Measurements from ENCODE around the gene RAB24.
"Not testable (repeated sequence)": the region's sequence is repeated elsewhere in the genome, so short reads cannot be mapped to it uniquely, and the experiment has no call there.

Gene RAB24

GRCh38 chr5:177303121-177303924, at the start of gene RAB24, which contains the start of gene PRELID1:
TSS of gene RAB24 (minus strand) at chr5:177303719. CDS start at chr5:177303288, 431 bp downstream.
TSS of gene PRELID1 (plus strand) at chr5:177303799. CDS start at chr5:177303986, 187 bp downstream.
- H3K4me3 Mint-ChIP-seq = peak within 1 kb of the TSS; percentile 97
- H3K9me3 Mint-ChIP-seq = no peaks in the 10 kb centered on the region
- peaks cover 49% of the 10 kb centered on the region for H3K36me3 Mint-ChIP-seq (ENCODE audit: low read depth)
- peak within 1 kb of the TSS; percentile 94 for H3K27ac Mint-ChIP-seq
- peaks cover 70% of the 10 kb centered on the region for H3K4me1 Mint-ChIP-seq (ENCODE audit: low read depth)
- H3K27me3 Mint-ChIP-seq = no peaks in the 10 kb centered on the region

GRCh38 chr5:177353093-177353492, 49.6 kb upstream of the RAB24 start:
- no peaks in the 10 kb centered on the region for H3K27me3 Mint-ChIP-seq
- H3K27ac Mint-ChIP-seq = no peak overlapping the region
- peaks cover 61% of the 10 kb centered on the region for H3K4me1 Mint-ChIP-seq (ENCODE audit: low read depth)
- H3K4me3 Mint-ChIP-seq = peak overlapping the region; percentile 2
- H3K9me3 Mint-ChIP-seq = peaks cover 4% of the 10 kb centered on the region
- peaks cover 15% of the 10 kb centered on the region for H3K36me3 Mint-ChIP-seq (ENCODE audit: low read depth)

GRCh38 chr5:177351392-177352329, 48.1 kb upstream of the RAB24 start, which contains the start of gene LMAN2:
TSS of gene LMAN2 (minus strand) at chr5:177351668. CDS start at chr5:177351647, 21 bp downstream.
- H3K27ac Mint-ChIP-seq = peak within 1 kb of the TSS; percentile 100
- H3K9me3 Mint-ChIP-seq = peaks cover 4% of the 10 kb centered on the region
- peaks cover 61% of the 10 kb centered on the region for H3K4me1 Mint-ChIP-seq (ENCODE audit: low read depth)
- peaks cover 24% of the 10 kb centered on the region for H3K36me3 Mint-ChIP-seq (ENCODE audit: low read depth)
- no peaks in the 10 kb centered on the region for H3K27me3 Mint-ChIP-seq
- peak within 1 kb of the TSS; percentile 99 for H3K4me3 Mint-ChIP-seq

GRCh38 chr5:177350776-177351391, 47.4 kb upstream of the RAB24 start:
- Mint-ChIP-seq H3K27ac (peak overlapping the region; percentile 100), H3K4me1 (ENCODE audit: low read depth) (peaks cover 61% of the 10 kb centered on the region), H3K27me3 (no peaks in the 10 kb centered on the region), H3K9me3 (peaks cover 4% of the 10 kb centered on the region), H3K4me3 (peak overlapping the region; percentile 99), H3K36me3 (ENCODE audit: low read depth) (peaks cover 29% of the 10 kb centered on the region)

- peak overlapping the region; percentile 74 for H3K27ac Mint-ChIP-seq
- H3K4me3 Mint-ChIP-seq = peak overlapping the region; percentile 99
- no peaks in the 10 kb centered on the region for H3K27me3 Mint-ChIP-seq
- no peaks in the 10 kb centered on the region for H3K9me3 Mint-ChIP-seq
- peaks cover 35% of the 10 kb centered on the region for H3K36me3 Mint-ChIP-seq (ENCODE audit: low read depth)
- H3K4me1 Mint-ChIP-seq (ENCODE audit: low read depth) = peaks cover 56% of the 10 kb centered on the region
These were observed 46.2 kb upstream of the RAB24 start for GRCh38 chr5:177349762-177350161.

GRCh38 chr5:177349362-177349647, 45.8 kb upstream of the RAB24 start:
- Mint-ChIP-seq H3K36me3 (ENCODE audit: low read depth) (peaks cover 37% of the 10 kb centered on the region), H3K27ac (peak overlapping the region; percentile 61), H3K9me3 (no peaks in the 10 kb centered on the region), H3K4me3 (peak overlapping the region; percentile 99), H3K27me3 (no peaks in the 10 kb centered on the region), H3K4me1 (ENCODE audit: low read depth) (peaks cover 51% of the 10 kb centered on the region)

- Mint-ChIP-seq H3K4me3 (no peak overlapping the region), H3K27ac (no peak overlapping the region), H3K9me3 (no peaks in the 10 kb centered on the region), H3K4me1 (ENCODE audit: low read depth) (peaks cover 54% of the 10 kb centered on the region), H3K36me3 (ENCODE audit: low read depth) (peaks cover 42% of the 10 kb centered on the region), H3K27me3 (no peaks in the 10 kb centered on the region)
These were observed 44.2 kb upstream of the RAB24 start for GRCh38 chr5:177347699-177348098.

GRCh38 chr5:177346820-177347219, 43.3 kb upstream of the RAB24 start:
- Mint-ChIP-seq H3K27ac (no peak overlapping the region), H3K4me3 (no peak overlapping the region)

GRCh38 chr5:177344891-177345290, 41.4 kb upstream of the RAB24 start:
- Mint-ChIP-seq H3K4me3 (no peak overlapping the region), H3K36me3 (ENCODE audit: low read depth) (peaks cover 56% of the 10 kb centered on the region), H3K27ac (no peak overlapping the region), H3K4me1 (ENCODE audit: low read depth) (peaks cover 42% of the 10 kb centered on the region), H3K9me3 (no peaks in the 10 kb centered on the region), H3K27me3 (no peaks in the 10 kb centered on the region)

More at GRCh38 chr5:177346820-177347219, 43.3 kb upstream of the RAB24 start:
- no peaks in the 10 kb centered on the region for H3K27me3 Mint-ChIP-seq
- peaks cover 49% of the 10 kb centered on the region for H3K4me1 Mint-ChIP-seq (ENCODE audit: low read depth)
- H3K9me3 Mint-ChIP-seq = no peaks in the 10 kb centered on the region
- peaks cover 48% of the 10 kb centered on the region for H3K36me3 Mint-ChIP-seq (ENCODE audit: low read depth)

GRCh38 chr5:177343777-177344176, 40.3 kb upstream of the RAB24 start:
- Mint-ChIP-seq H3K4me3 (no peak overlapping the region), H3K4me1 (ENCODE audit: low read depth) (peaks cover 38% of the 10 kb centered on the region), H3K36me3 (ENCODE audit: low read depth) (peaks cover 52% of the 10 kb centered on the region), H3K27me3 (no peaks in the 10 kb centered on the region), H3K27ac (no peak overlapping the region), H3K9me3 (no peaks in the 10 kb centered on the region)

GRCh38 chr5:177343000-177343399, 39.5 kb upstream of the RAB24 start:
- peaks cover 52% of the 10 kb centered on the region for H3K36me3 Mint-ChIP-seq (ENCODE audit: low read depth)
- H3K27ac Mint-ChIP-seq, H3K9me3 Mint-ChIP-seq, H3K4me3 Mint-ChIP-seq, H3K27me3 Mint-ChIP-seq: not testable (repeated sequence)
- peaks cover 38% of the 10 kb centered on the region for H3K4me1 Mint-ChIP-seq (ENCODE audit: low read depth)

GRCh38 chr5:177339107-177339638, 35.7 kb upstream of the RAB24 start:
- H3K36me3 Mint-ChIP-seq (ENCODE audit: low read depth) = peaks cover 46% of the 10 kb centered on the region
- H3K4me3 Mint-ChIP-seq = no peak overlapping the region
- no peaks in the 10 kb centered on the region for H3K27me3 Mint-ChIP-seq
- no peaks in the 10 kb centered on the region for H3K9me3 Mint-ChIP-seq
- no peak overlapping the region for H3K27ac Mint-ChIP-seq
- H3K4me1 Mint-ChIP-seq (ENCODE audit: low read depth) = peaks cover 14% of the 10 kb centered on the region

- no peak overlapping the region for H3K4me3 Mint-ChIP-seq
- H3K36me3 Mint-ChIP-seq (ENCODE audit: low read depth) = peaks cover 49% of the 10 kb centered on the region
- H3K27me3 Mint-ChIP-seq = no peaks in the 10 kb centered on the region
- peaks cover 11% of the 10 kb centered on the region for H3K4me1 Mint-ChIP-seq (ENCODE audit: low read depth)
- no peaks in the 10 kb centered on the region for H3K9me3 Mint-ChIP-seq
- no peak overlapping the region for H3K27ac Mint-ChIP-seq
These were observed 35.0 kb upstream of the RAB24 start for GRCh38 chr5:177338251-177339106.
